Urothelium cell line (cell line): ENCODE data around the gene TUFT1.

Experiments
- DNase-seq: peaks from one replicate; pipeline ENCODE4 v3.0.0; 2011; ENCODE audit warnings: low spot score, mixed read lengths
- FAIRE-seq: peaks from 2 replicates; lab custom pipeline; 2011; peaks lifted over from hg19 to GRCh38; lab: Jason Lieb, UNC

Gene TUFT1

GRCh38 chr1:151540021-151540981 lies at the start of gene TUFT1:
Gene TUFT1 (plus strand): TSS chr1:151540309. CDS start chr1:151540367, 58 bp downstream.
- DNase-seq (peak; percentile 92), FAIRE-seq (peak; percentile 90)

- no peak for DNase-seq
- FAIRE-seq, result no peak
These were observed 48.5 kb upstream of the TUFT1 start for GRCh38 chr1:151491641-151492040.

- DNase-seq (no peak), FAIRE-seq (no peak)
These were observed 48.0 kb upstream of the TUFT1 start for GRCh38 chr1:151492120-151492519.

- FAIRE-seq, result no peak
- DNase-seq, result no peak
These were observed 47.1 kb upstream of the TUFT1 start for GRCh38 chr1:151493042-151493441.

- FAIRE-seq (no peak), DNase-seq (peak; percentile 74)
These were observed 45.3 kb upstream of the TUFT1 start for GRCh38 chr1:151494741-151495281.

GRCh38 chr1:151495316-151495715 lies 44.8 kb upstream of the TUFT1 start:
- FAIRE-seq (no peak), DNase-seq (no peak)

GRCh38 chr1:151499365-151499764 lies 40.7 kb upstream of the TUFT1 start:
- FAIRE-seq (no peak), DNase-seq (no peak)

- FAIRE-seq, result no peak
- no peak for DNase-seq
These were observed 40.2 kb upstream of the TUFT1 start for GRCh38 chr1:151499930-151500329.

GRCh38 chr1:151501474-151501873 lies 38.6 kb upstream of the TUFT1 start:
- FAIRE-seq, result no peak
- DNase-seq, result no peak

- DNase-seq, result no peak
These were observed 37.9 kb upstream of the TUFT1 start for GRCh38 chr1:151502035-151502700.

GRCh38 chr1:151502859-151503780 lies 37.0 kb upstream of the TUFT1 start:
- FAIRE-seq, result no peak
- DNase-seq, result no peak

More at GRCh38 chr1:151502035-151502700, 37.9 kb upstream of the TUFT1 start:
- no peak for FAIRE-seq

- FAIRE-seq, result no peak
- no peak for DNase-seq
These were observed 35.9 kb upstream of the TUFT1 start for GRCh38 chr1:151504252-151504651.

GRCh38 chr1:151504759-151505158 lies 35.4 kb upstream of the TUFT1 start:
- FAIRE-seq (no peak), DNase-seq (no peak)

GRCh38 chr1:151508833-151509232 lies 31.3 kb upstream of the TUFT1 start:
- no peak for DNase-seq
- FAIRE-seq, result no peak

GRCh38 chr1:151509350-151510019 lies 30.6 kb upstream of the TUFT1 start:
- no peak for FAIRE-seq

GRCh38 chr1:151510020-151510405 lies 30.1 kb upstream of the TUFT1 start:
- DNase-seq (no peak), FAIRE-seq (no peak)

More at GRCh38 chr1:151509350-151510019, 30.6 kb upstream of the TUFT1 start:
- no peak for DNase-seq

- FAIRE-seq (no peak), DNase-seq (no peak)
These were observed 29.5 kb upstream of the TUFT1 start for GRCh38 chr1:151510614-151510956.

GRCh38 chr1:151510957-151511635 lies 29.0 kb upstream of the TUFT1 start, which contains the start of gene CGN:
Gene CGN (plus strand): TSS chr1:151511387. CDS start chr1:151518520, 7,133 bp downstream.
- DNase-seq, result peak; percentile 89
- FAIRE-seq, result peak; percentile 66

GRCh38 chr1:151511636-151512215 lies 28.4 kb upstream of the TUFT1 start:
- DNase-seq (peak; percentile 66), FAIRE-seq (no peak)
